Calu3 (cell line): ENCODE data around the gene CTNND2. TPM values are rescaled to one million over a fixed set of nuclear protein-coding genes. Genes with fewer than 3 reads are reported as not detected.

Experiments used
- BruUV-seq: library from RNA; stranded (reverse); fragments of 400-500 nt; replicated peaks from 2 replicates; lab custom pipeline; 2021; lab: Mats Ljungman, UMichigan
- CTCF ChIA-PET: fragments of 300-600 bp; sonication (Branson Sonifier 250); formaldehyde crosslinking; loops from one replicate; lab custom pipeline; 2022; ENCODE audit warnings: antibody characterized with exemption; lab: Charles Lee
- DNase-seq: peaks from one replicate; pipeline ENCODE4 v3.0.0; 2022
- H3K27ac Mint-ChIP-seq: one replicate; pipeline ENCODE4 v1.8.0; 2022; ENCODE audit warnings: mixed read lengths; ENCODE audit not compliant: unreplicated experiment
- H3K27me3 Mint-ChIP-seq: one replicate; pipeline ENCODE4 v1.8.0; 2022; ENCODE audit warnings: mixed read lengths; ENCODE audit not compliant: unreplicated experiment
- H3K36me3 Mint-ChIP-seq: one replicate; pipeline ENCODE4 v1.8.0; 2022; ENCODE audit warnings: mild to moderate bottlenecking, moderate library complexity, mixed read lengths; ENCODE audit not compliant: insufficient read depth, unreplicated experiment
- H3K4me1 Mint-ChIP-seq: one replicate; pipeline ENCODE4 v1.8.0; 2022; ENCODE audit warnings: mild to moderate bottlenecking, low read depth, mixed read lengths; ENCODE audit not compliant: unreplicated experiment
- H3K4me3 Mint-ChIP-seq: one replicate; pipeline ENCODE4 v1.8.0; 2022; ENCODE audit warnings: mild to moderate bottlenecking, low read depth, moderate library complexity, mixed read lengths; ENCODE audit not compliant: unreplicated experiment
- H3K9me3 Mint-ChIP-seq: one replicate; pipeline ENCODE4 v1.8.0; 2022; ENCODE audit warnings: low read depth, mixed read lengths; ENCODE audit not compliant: unreplicated experiment
- intact Hi-C: fragments of 100-400 bp; cut with micrococcal nuclease; formaldehyde crosslinking; loops from one replicate; pipeline ENCODE4 v1.10.0; 2022; ENCODE audit not compliant: unreplicated experiment
- total RNA-seq: library from RNA; stranded (reverse); gene quantifications from 2 replicates; pipeline ENCODE4 v1.2.3, GENCODE V29; 2022
- TF ChIP-seq, protein P1 (sequence below): fragments of 200-600 bp; IDR thresholded peaks from one replicate; pipeline ENCODE4 v1.8.0; 2022; ENCODE audit warnings: antibody characterized with exemption; ENCODE audit not compliant: unreplicated experiment

Gene CTNND2
- total RNA-seq, 1 experiment from 2014 or later = 19.6 TPM

DNA sequence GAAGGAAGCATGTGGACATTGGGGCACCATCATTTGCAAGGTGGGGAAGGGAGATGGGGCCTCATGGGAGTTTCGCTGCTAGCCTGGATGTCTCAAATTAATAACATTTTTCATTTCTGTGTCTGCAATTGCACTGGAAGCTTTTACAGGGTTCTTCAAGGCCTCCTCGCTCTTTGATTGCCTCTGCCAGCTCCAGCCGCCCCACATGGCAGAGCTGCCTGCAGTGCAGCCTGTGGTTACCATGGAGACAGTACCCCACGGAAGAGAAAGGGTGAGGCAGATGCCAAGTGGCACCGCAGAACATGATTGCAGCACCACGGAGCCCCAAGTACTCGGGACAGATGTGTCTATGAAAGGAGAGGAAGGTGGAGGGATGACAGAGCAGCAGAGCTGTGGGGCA lies 25.4 kb downstream of the CTNND2 start:
- BruUV-seq = no TSS peak
- Mint-ChIP-seq H3K27me3 (no peaks in the 10 kb centered on the region), H3K4me3 (no peak overlapping the region), H3K36me3 (no peaks in the 10 kb centered on the region), H3K9me3 (peaks cover 4% of the 10 kb centered on the region), H3K27ac (no peak overlapping the region), H3K4me1 (no peaks in the 10 kb centered on the region)
- intact Hi-C loops = no loop called here
- DNase-seq = no peak
- CTCF ChIA-PET = interaction anchor here (0.6 kb wide), 1 partner anchor 595 kb away, joined by 5 read pairs; no protein-coding TSS in a partner anchor
- TF ChIP-seq, protein P1, sequence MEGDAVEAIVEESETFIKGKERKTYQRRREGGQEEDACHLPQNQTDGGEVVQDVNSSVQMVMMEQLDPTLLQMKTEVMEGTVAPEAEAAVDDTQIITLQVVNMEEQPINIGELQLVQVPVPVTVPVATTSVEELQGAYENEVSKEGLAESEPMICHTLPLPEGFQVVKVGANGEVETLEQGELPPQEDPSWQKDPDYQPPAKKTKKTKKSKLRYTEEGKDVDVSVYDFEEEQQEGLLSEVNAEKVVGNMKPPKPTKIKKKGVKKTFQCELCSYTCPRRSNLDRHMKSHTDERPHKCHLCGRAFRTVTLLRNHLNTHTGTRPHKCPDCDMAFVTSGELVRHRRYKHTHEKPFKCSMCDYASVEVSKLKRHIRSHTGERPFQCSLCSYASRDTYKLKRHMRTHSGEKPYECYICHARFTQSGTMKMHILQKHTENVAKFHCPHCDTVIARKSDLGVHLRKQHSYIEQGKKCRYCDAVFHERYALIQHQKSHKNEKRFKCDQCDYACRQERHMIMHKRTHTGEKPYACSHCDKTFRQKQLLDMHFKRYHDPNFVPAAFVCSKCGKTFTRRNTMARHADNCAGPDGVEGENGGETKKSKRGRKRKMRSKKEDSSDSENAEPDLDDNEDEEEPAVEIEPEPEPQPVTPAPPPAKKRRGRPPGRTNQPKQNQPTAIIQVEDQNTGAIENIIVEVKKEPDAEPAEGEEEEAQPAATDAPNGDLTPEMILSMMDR = no peak

DNA sequence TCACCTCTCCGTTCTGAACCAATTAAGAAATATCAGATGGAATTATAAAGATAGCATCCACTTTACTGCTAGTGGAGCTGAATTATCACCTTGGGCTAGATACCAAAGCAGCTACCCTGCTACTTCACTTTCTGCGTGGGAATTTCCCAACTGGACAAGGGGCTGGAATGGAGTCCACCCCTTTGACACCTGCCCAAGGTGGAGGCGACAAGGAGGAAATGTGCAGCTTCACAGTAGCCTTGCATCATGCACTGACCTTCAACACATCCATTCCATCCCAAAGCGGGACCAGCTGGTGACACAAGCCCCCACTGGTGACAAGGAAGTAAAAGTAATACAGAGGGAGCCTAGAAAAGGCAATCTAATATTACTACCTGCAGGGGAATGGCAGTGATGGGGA lies 30.7 kb downstream of the CTNND2 start:
- intact Hi-C loops = no loop called here
- Mint-ChIP-seq H3K4me3 (no peak overlapping the region), H3K4me1 (no peaks in the 10 kb centered on the region), H3K27me3 (no peaks in the 10 kb centered on the region), H3K27ac (no peak overlapping the region), H3K36me3 (no peaks in the 10 kb centered on the region), H3K9me3 (no peaks in the 10 kb centered on the region)
- DNase-seq = no peak
- CTCF ChIA-PET = interaction anchor here (0.6 kb wide), 1 partner anchor 15 kb away, joined by 4 read pairs; no protein-coding TSS in a partner anchor
- BruUV-seq = no TSS peak
- TF ChIP-seq, protein P1 = no peak

DNA sequence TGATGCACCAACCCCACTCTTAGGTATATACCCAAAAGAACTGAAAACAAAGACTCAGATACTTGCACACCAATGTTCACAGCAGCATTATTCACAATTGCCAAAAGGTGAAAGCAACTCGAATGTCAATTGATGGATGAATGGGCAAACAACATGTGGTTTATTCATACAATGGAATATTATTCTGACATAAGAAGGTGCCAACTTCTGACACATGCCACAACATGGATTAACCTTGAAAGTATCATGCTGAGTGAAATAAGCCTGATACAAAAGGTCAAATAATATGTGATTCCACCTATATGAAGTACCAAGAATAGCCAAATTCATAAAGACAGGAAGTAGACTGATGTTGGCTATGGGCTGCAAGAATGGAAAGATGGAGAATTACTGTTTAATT lies 35.0 kb downstream of the CTNND2 start:
- Mint-ChIP-seq H3K27me3 (no peaks in the 10 kb centered on the region), H3K36me3 (no peaks in the 10 kb centered on the region), H3K27ac (no peak overlapping the region), H3K4me1 (no peaks in the 10 kb centered on the region), H3K4me3 (no peak overlapping the region), H3K9me3 (no peaks in the 10 kb centered on the region)
- no TSS peak for BruUV-seq
- no peak for DNase-seq
- TF ChIP-seq, protein P1 = no peak
- CTCF ChIA-PET = no interaction called here
- intact Hi-C loops = no loop called here

- Mint-ChIP-seq H3K4me3 (no peak overlapping the region), H3K27me3 (no peaks in the 10 kb centered on the region), H3K9me3 (peaks cover 2% of the 10 kb centered on the region), H3K36me3 (no peaks in the 10 kb centered on the region), H3K27ac (no peak overlapping the region), H3K4me1 (no peaks in the 10 kb centered on the region)
- intact Hi-C loops = no loop called here
- CTCF ChIA-PET = no interaction called here
- TF ChIP-seq, protein P1 = no peak
- no peak for DNase-seq
- no TSS peak for BruUV-seq
Observed at GRCh38 chr5:11863911-11864310, 40.3 kb downstream of the CTNND2 start.
